OCI-LY7 (cell line): Measurements from ENCODE around the gene CDKAL1. TPM values are rescaled to one million over a fixed set of nuclear protein-coding genes. Genes with fewer than 3 reads are reported as not detected.
"Not testable (repeated sequence)": the region's sequence is repeated elsewhere in the genome, so short reads cannot be mapped to it uniquely, and the experiment has no call there.

Experiments
- BruUV-seq: library from RNA; stranded (reverse); fragments of 400-500 nt; replicated peaks from 2 replicates; lab custom pipeline; 2021; lab: Mats Ljungman, UMichigan
- CTCF ChIA-PET: fragments of 300-600 bp; sonication (Branson Sonifier 250); formaldehyde crosslinking; loops from one replicate; lab custom pipeline; 2022; ENCODE audit warnings: antibody characterized with exemption; ENCODE audit not compliant: unreplicated experiment; lab: Charles Lee
- POLR2A ChIA-PET: fragments of 300-600 bp; sonication (Branson Sonifier 250); formaldehyde crosslinking; loops from one replicate; lab custom pipeline; 2022; ENCODE audit warnings: antibody characterized with exemption; lab: Charles Lee
- DNase-seq: peaks from one replicate; pipeline ENCODE4 v3.0.0-alpha.2; 2015; ENCODE audit warnings: low spot score
- H2AFZ ChIP-seq: fragments of 200-600 bp; sonication (generic), shearing (Covaris generic); 2 replicates; pipeline ENCODE4 v1.6.1; 2014; ENCODE audit warnings: mild to moderate bottlenecking, antibody characterized with exemption, low read length, moderate library complexity
- H3K27ac ChIP-seq: fragments of 200-600 bp; sonication (generic); 2 replicates; pipeline ENCODE4 v1.5.1; 2014; ENCODE audit warnings: mixed run types, low read depth, mild to moderate bottlenecking, moderate library complexity, low read length, inconsistent platforms; ENCODE audit not compliant: poor library complexity, severe bottlenecking
- H3K36me3 ChIP-seq: fragments of 200-600 bp; sonication (generic); 2 replicates; pipeline ENCODE4 v1.6.1; 2014; ENCODE audit warnings: mild to moderate bottlenecking, antibody characterized with exemption, low read length, moderate library complexity, mixed read lengths; ENCODE audit not compliant: insufficient read depth
- H3K4me1 ChIP-seq: fragments of 200-600 bp; sonication (generic); 2 replicates; pipeline ENCODE4 v1.5.1; 2014; ENCODE audit warnings: mild to moderate bottlenecking, low read length; ENCODE audit not compliant: insufficient read depth, poor library complexity, severe bottlenecking
- H3K4me2 ChIP-seq: fragments of 200-600 bp; sonication (generic); 2 replicates; pipeline ENCODE4 v1.6.1; 2014; ENCODE audit warnings: mild to moderate bottlenecking, low read length
- H3K4me3 ChIP-seq: fragments of 200-600 bp; sonication (generic); 2 replicates; pipeline ENCODE4 v1.5.1; 2014; ENCODE audit warnings: mild to moderate bottlenecking, low read depth, low read length; ENCODE audit not compliant: poor library complexity, severe bottlenecking
- H3K79me2 ChIP-seq: fragments of 200-600 bp; sonication (generic); 2 replicates; pipeline ENCODE4 v1.6.1; 2016; ENCODE audit warnings: low read depth, mild to moderate bottlenecking, low read length, moderate library complexity, mixed read lengths; ENCODE audit not compliant: insufficient read depth
- H3K9me2 ChIP-seq: fragments of 200-600 bp; sonication (generic); 2 replicates; pipeline ENCODE4 v1.6.1; 2016; ENCODE audit warnings: mild to moderate bottlenecking, low read length, mixed read lengths; ENCODE audit not compliant: insufficient read depth
- H3K9me3 ChIP-seq: fragments of 200-600 bp; sonication (generic); 2 replicates; pipeline ENCODE4 v1.6.1; 2014; ENCODE audit warnings: mild to moderate bottlenecking, mixed run types, low read length, mixed read lengths
- H4K20me1 ChIP-seq: fragments of 200-600 bp; sonication (generic); 2 replicates; pipeline ENCODE4 v1.6.1; 2014; ENCODE audit warnings: mild to moderate bottlenecking, antibody characterized with exemption, low read length, moderate library complexity, mixed read lengths; ENCODE audit not compliant: insufficient read depth
- CTCF ChIP-seq: fragments of 200-600 bp; sonication (generic); conservative IDR thresholded peaks from 2 replicates; pipeline ENCODE4 v1.5.1; 2014; ENCODE audit warnings: mild to moderate bottlenecking, antibody characterized with exemption, low read length, moderate library complexity, mixed read lengths
- EZH2phosphoT487 ChIP-seq: fragments of 200-600 bp; sonication (generic); IDR thresholded peaks from 2 replicates; pipeline ENCODE4 v1.6.1; 2018; ENCODE audit warnings: low read depth, borderline replicate concordance, mild to moderate bottlenecking, mixed run types, antibody characterized with exemption, low read length, moderate library complexity, mixed read lengths
- intact Hi-C: fragments of 100-400 bp; cut with micrococcal nuclease; formaldehyde crosslinking; loops from one replicate; pipeline ENCODE4 v1.10.0; 2022; ENCODE audit not compliant: unreplicated experiment
- total RNA-seq, 2 experiments: library from RNA; depleted of rRNA in 1 of 2; stranded (reverse); fragments of >200 nt in 1 of 2; shearing (Covaris generic) in 1 of 2; gene quantifications; 2 replicates each; pipeline ENCODE4 v1.2.3, GENCODE V29; 2014 to 2022

The CDKAL1 gene
- total RNA-seq, 2 experiments from 2014 or later = 19.9 to 21.1 TPM

DNA sequence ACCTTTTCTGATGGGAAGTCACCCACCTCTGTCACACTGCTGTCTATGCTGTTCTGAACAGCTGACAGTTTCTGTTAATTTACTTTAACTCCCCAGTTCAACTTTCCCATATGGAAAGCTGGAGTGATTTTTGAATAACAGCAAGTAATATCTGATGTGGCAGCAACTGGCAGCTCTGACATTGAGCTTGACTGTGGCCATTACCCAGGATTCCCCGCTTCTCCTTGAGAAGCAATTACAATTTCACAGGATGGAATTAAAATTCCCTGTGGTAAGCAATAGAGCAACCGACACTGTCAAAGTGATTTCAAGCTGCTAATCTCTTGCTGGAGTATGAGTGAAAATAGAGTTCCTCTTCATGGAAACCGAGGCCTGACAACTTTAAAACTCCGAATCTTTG, 711.2 kb downstream of the CDKAL1 start:
- H3K4me1 ChIP-seq = no peaks in the 10 kb centered on the region
- no TSS peak for BruUV-seq
- intact Hi-C loops = no loop called here
- TF ChIP-seq CTCF = no peak
- TF ChIP-seq EZH2phosphoT487 = no peak
- no peaks in the 10 kb centered on the region for H4K20me1 ChIP-seq
- H3K9me3 ChIP-seq = no peaks in the 10 kb centered on the region
- H3K9me2 ChIP-seq = no peaks in the 10 kb centered on the region
- H3K27ac ChIP-seq = no peak overlapping the region
- no peaks in the 10 kb centered on the region for H3K36me3 ChIP-seq
- no peak overlapping the region for H3K4me3 ChIP-seq
- CTCF ChIA-PET = no interaction called here
- no peak for DNase-seq
- no peak overlapping the region for H3K4me2 ChIP-seq
- no peaks in the 10 kb centered on the region for H3K79me2 ChIP-seq
- no peak overlapping the region for H2AFZ ChIP-seq
- POLR2A ChIA-PET = no interaction called here

GRCh38 chr6:21246075-21246474, 711.8 kb downstream of the CDKAL1 start:
- no peak overlapping the region for H3K4me2 ChIP-seq
- no peaks in the 10 kb centered on the region for H3K9me3 ChIP-seq
- H3K4me1 ChIP-seq = no peaks in the 10 kb centered on the region
- no peak for TF ChIP-seq EZH2phosphoT487
- no peak for TF ChIP-seq CTCF
- no peaks in the 10 kb centered on the region for H3K79me2 ChIP-seq
- no peak overlapping the region for H3K4me3 ChIP-seq
- no peaks in the 10 kb centered on the region for H4K20me1 ChIP-seq
- H3K9me2 ChIP-seq = no peaks in the 10 kb centered on the region
- intact Hi-C loops = no loop called here
- H2AFZ ChIP-seq = no peak overlapping the region
- ChIA-PET POLR2A (interaction anchor here (1.5 kb wide), 1 partner anchor 14 kb away, joined by 3 read pairs; no protein-coding TSS in a partner anchor), CTCF (no interaction called here)
- H3K27ac ChIP-seq = no peak overlapping the region
- BruUV-seq = no TSS peak
- DNase-seq = no peak
- H3K36me3 ChIP-seq = no peaks in the 10 kb centered on the region

DNA sequence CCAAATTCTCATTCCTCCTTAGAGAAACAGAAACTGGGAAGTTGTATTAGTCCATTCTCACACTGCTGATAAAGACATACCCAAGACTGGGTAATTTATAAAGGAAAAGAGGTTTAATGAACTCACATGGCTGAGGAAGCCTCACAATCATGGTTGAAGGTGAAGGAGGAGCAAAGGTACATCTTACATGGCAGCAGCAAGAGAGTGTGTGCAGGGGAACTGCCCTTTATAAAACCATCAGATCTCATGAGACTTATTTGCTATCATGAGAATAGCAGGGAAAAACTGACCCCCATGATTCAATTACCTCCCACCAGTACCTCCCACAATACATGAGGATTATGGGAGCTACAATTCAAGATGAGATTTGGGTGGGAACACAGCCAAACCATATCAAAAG, 720.2 kb downstream of the CDKAL1 start:
- H3K9me2 ChIP-seq, H3K79me2 ChIP-seq, intact Hi-C loops, H3K36me3 ChIP-seq, DNase-seq, BruUV-seq, CTCF ChIA-PET, H3K4me1 ChIP-seq, H2AFZ ChIP-seq, POLR2A ChIA-PET, H4K20me1 ChIP-seq, H3K4me2 ChIP-seq, H3K27ac ChIP-seq, H3K4me3 ChIP-seq, H3K9me3 ChIP-seq: not testable (repeated sequence)
